Vagina (tissue), 2 donors: ENCODE data around the gene RSBN1.

ENCODE experiments used
- CTCF ChIP-seq, 3 experiments: fragments of 450-650 bp in 2 of 3; fragments of 200-600 bp in 1 of 3; sonication (generic) in 1 of 3; IDR thresholded peaks; one replicate each; pipeline ENCODE4 v1.5.1; 2017 to 2019; ENCODE audit warnings: antibody characterized with exemption in 3 of 3, mild to moderate bottlenecking in 2 of 3, moderate library complexity in 2 of 3
- POLR2A ChIP-seq, 2 donors: fragments of 450-650 bp; IDR thresholded peaks; one replicate each; pipeline ENCODE4 v1.6.1; 2017; ENCODE audit warnings: antibody characterized with exemption in 2 of 2, mild to moderate bottlenecking in 2 of 2, moderate library complexity in 2 of 2
- POLR2AphosphoS5 ChIP-seq, 2 donors: sonication (generic); formaldehyde crosslinking; IDR thresholded peaks; one replicate each; pipeline ENCODE4 v1.9.0; 2017; ENCODE audit warnings: antibody characterized with exemption in 2 of 2, mild to moderate bottlenecking in 2 of 2, low read depth in 1 of 2; ENCODE audit not compliant: insufficient read depth in 1 of 2

GRCh38 chr1:113811156-113811887, 954 bp downstream of the RSBN1 start:
- TF ChIP-seq CTCF (IDR thresholded peaks at IDR 0.05) (no peak), POLR2A (IDR thresholded peaks at IDR 0.05) (no peak), POLR2AphosphoS5 (IDR thresholded peaks at IDR 0.05; ENCODE audit: insufficient read depth in 1 of 2, low read depth in 1 of 2) (no peak)
